Measurements from ENCODE around the gene GADL1.

The GADL1 gene

GRCh38 chr3:30795176-30795575 is 99.3 kb downstream of the GADL1 start:
- Histone ChIP-seq H3K4me3 (no peak overlapping the region), H3K4me1 (no peaks in the 10 kb centered on the region), H3K36me3 (no peaks in the 10 kb centered on the region), H3K9ac (no peak overlapping the region), H3K27ac (no peak overlapping the region), H4K20me1 (no peaks in the 10 kb centered on the region), H3K9me3 (replicated peaks in 1 of 11) (peaks cover 0 to 5% (median 0%) of the 10 kb centered on the region in 11 experiments; a peak in 1 of 22 replicates), H3K27me3 (no peaks in the 10 kb centered on the region), H3K4me2 (no peak overlapping the region)
- TF ChIP-seq Cebpa-rat (IDR thresholded peaks at IDR 0.05) = no peak

- no peak overlapping the region for H3K27ac ChIP-seq
- H3K27me3 ChIP-seq = no peaks in the 10 kb centered on the region
- H3K4me1 ChIP-seq = no peaks in the 10 kb centered on the region
- H3K4me3 ChIP-seq = no peak overlapping the region
- no peaks in the 10 kb centered on the region for H3K36me3 ChIP-seq
- no peak for TF ChIP-seq Cebpa-rat (IDR thresholded peaks at IDR 0.05)
- no peak overlapping the region for H3K9ac ChIP-seq
- no peak overlapping the region for H3K4me2 ChIP-seq
- H4K20me1 ChIP-seq = no peaks in the 10 kb centered on the region
- H3K9me3 ChIP-seq (replicated peaks in 1 of 11) = 0 out of 22 replicates have a peak, but pooled peaks cover 0 to 3% (median 0%) of the 10 kb centered on the region in 11 experiments
These were observed 100.7 kb downstream of the GADL1 start for GRCh38 chr3:30793740-30794139.

- H3K4me3 ChIP-seq = no peak overlapping the region
- TF ChIP-seq Cebpa-rat (IDR thresholded peaks at IDR 0.05) = no peak
- 0 out of 22 replicates have a peak, but pooled peaks cover 0 to 3% (median 0%) of the 10 kb centered on the region in 11 experiments for H3K9me3 ChIP-seq (replicated peaks in 1 of 11)
- no peak overlapping the region for H3K4me2 ChIP-seq
- no peaks in the 10 kb centered on the region for H3K27me3 ChIP-seq
- H3K36me3 ChIP-seq = no peaks in the 10 kb centered on the region
- no peaks in the 10 kb centered on the region for H4K20me1 ChIP-seq
- H3K4me1 ChIP-seq = no peaks in the 10 kb centered on the region
- no peak overlapping the region for H3K27ac ChIP-seq
- H3K9ac ChIP-seq = no peak overlapping the region
These were observed 104.3 kb downstream of the GADL1 start for GRCh38 chr3:30790150-30790549.

- H4K20me1 ChIP-seq = no peaks in the 10 kb centered on the region
- no peaks in the 10 kb centered on the region for H3K9me3 ChIP-seq (replicated peaks in 1 of 11)
- H3K36me3 ChIP-seq = no peaks in the 10 kb centered on the region
- H3K4me1 ChIP-seq = no peaks in the 10 kb centered on the region
- no peaks in the 10 kb centered on the region for H3K27me3 ChIP-seq
- H3K9ac ChIP-seq = no peak overlapping the region
- TF ChIP-seq Cebpa-rat (IDR thresholded peaks at IDR 0.05) = no peak
- no peak overlapping the region for H3K27ac ChIP-seq
- H3K4me3 ChIP-seq = no peak overlapping the region
- no peak overlapping the region for H3K4me2 ChIP-seq
These were observed 108.1 kb downstream of the GADL1 start for GRCh38 chr3:30786365-30786764.

- no peaks in the 10 kb centered on the region for H4K20me1 ChIP-seq
- TF ChIP-seq Cebpa-rat (IDR thresholded peaks at IDR 0.05) = no peak
- H3K9ac ChIP-seq = no peak overlapping the region
- no peak overlapping the region for H3K27ac ChIP-seq
- H3K4me1 ChIP-seq = no peaks in the 10 kb centered on the region
- no peak overlapping the region for H3K4me2 ChIP-seq
- no peaks in the 10 kb centered on the region for H3K36me3 ChIP-seq
- no peaks in the 10 kb centered on the region for H3K9me3 ChIP-seq (replicated peaks in 1 of 11)
- no peaks in the 10 kb centered on the region for H3K27me3 ChIP-seq
- H3K4me3 ChIP-seq = no peak overlapping the region
These were observed 114.7 kb downstream of the GADL1 start for GRCh38 chr3:30779686-30780287.

GRCh38 chr3:30778933-30779332 is 115.5 kb downstream of the GADL1 start:
- no peaks in the 10 kb centered on the region for H3K4me1 ChIP-seq
- no peaks in the 10 kb centered on the region for H3K9me3 ChIP-seq (replicated peaks in 1 of 11)
- no peak for TF ChIP-seq Cebpa-rat (IDR thresholded peaks at IDR 0.05)
- H3K27ac ChIP-seq = no peak overlapping the region
- H3K9ac ChIP-seq = no peak overlapping the region
- H4K20me1 ChIP-seq = no peaks in the 10 kb centered on the region
- no peak overlapping the region for H3K4me2 ChIP-seq
- no peaks in the 10 kb centered on the region for H3K36me3 ChIP-seq
- H3K27me3 ChIP-seq = no peaks in the 10 kb centered on the region
- no peak overlapping the region for H3K4me3 ChIP-seq

GRCh38 chr3:30777426-30778113 is 116.9 kb downstream of the GADL1 start:
- no peak for TF ChIP-seq Cebpa-rat (IDR thresholded peaks at IDR 0.05)
- H3K4me3 ChIP-seq = no peak overlapping the region
- H3K36me3 ChIP-seq = no peaks in the 10 kb centered on the region
- no peak overlapping the region for H3K4me2 ChIP-seq
- no peaks in the 10 kb centered on the region for H3K27me3 ChIP-seq
- no peaks in the 10 kb centered on the region for H3K9me3 ChIP-seq (replicated peaks in 1 of 11)
- no peaks in the 10 kb centered on the region for H3K4me1 ChIP-seq
- H4K20me1 ChIP-seq = no peaks in the 10 kb centered on the region
- H3K27ac ChIP-seq = no peak overlapping the region
- no peak overlapping the region for H3K9ac ChIP-seq

- no peak overlapping the region for H3K4me3 ChIP-seq
- no peaks in the 10 kb centered on the region for H4K20me1 ChIP-seq
- no peak overlapping the region for H3K9ac ChIP-seq
- no peaks in the 10 kb centered on the region for H3K9me3 ChIP-seq (replicated peaks in 1 of 11)
- H3K4me2 ChIP-seq = no peak overlapping the region
- no peak for TF ChIP-seq Cebpa-rat (IDR thresholded peaks at IDR 0.05)
- no peaks in the 10 kb centered on the region for H3K4me1 ChIP-seq
- no peaks in the 10 kb centered on the region for H3K27me3 ChIP-seq
- no peaks in the 10 kb centered on the region for H3K36me3 ChIP-seq
- no peak overlapping the region for H3K27ac ChIP-seq
These were observed 118.2 kb downstream of the GADL1 start for GRCh38 chr3:30776186-30776815.

GRCh38 chr3:30775040-30775439 is 119.4 kb downstream of the GADL1 start:
- no peak overlapping the region for H3K9ac ChIP-seq
- H3K9me3 ChIP-seq (replicated peaks in 1 of 11) = no peaks in the 10 kb centered on the region
- no peak overlapping the region for H3K27ac ChIP-seq
- H3K4me2 ChIP-seq = no peak overlapping the region
- H3K27me3 ChIP-seq = no peaks in the 10 kb centered on the region
- H3K4me3 ChIP-seq = no peak overlapping the region
- H3K4me1 ChIP-seq = no peaks in the 10 kb centered on the region
- TF ChIP-seq Cebpa-rat (IDR thresholded peaks at IDR 0.05) = no peak
- H3K36me3 ChIP-seq = no peaks in the 10 kb centered on the region
- no peaks in the 10 kb centered on the region for H4K20me1 ChIP-seq

- Histone ChIP-seq H3K27ac (no peak overlapping the region), H3K4me3 (no peak overlapping the region), H3K9ac (no peak overlapping the region), H4K20me1 (no peaks in the 10 kb centered on the region), H3K27me3 (no peaks in the 10 kb centered on the region), H3K9me3 (replicated peaks in 1 of 11) (no peaks in the 10 kb centered on the region), H3K36me3 (no peaks in the 10 kb centered on the region), H3K4me1 (no peaks in the 10 kb centered on the region), H3K4me2 (no peak overlapping the region)
- TF ChIP-seq Cebpa-rat (IDR thresholded peaks at IDR 0.05) = no peak
These were observed 120.4 kb downstream of the GADL1 start for GRCh38 chr3:30774062-30774461.
